Calu3 (cell line): ENCODE measurements around the gene MAT2A. TPM values are rescaled to one million over a fixed set of nuclear protein-coding genes. Genes with fewer than 3 reads are reported as not detected.
"Not testable (repeated sequence)": the region's sequence is repeated elsewhere in the genome, so short reads cannot be mapped to it uniquely, and the experiment has no call there.

ENCODE experiments used
- BruUV-seq: library from RNA; stranded (reverse); fragments of 400-500 nt; replicated peaks from 2 replicates; lab custom pipeline; 2021; lab: Mats Ljungman, UMichigan
- CTCF ChIA-PET: fragments of 300-600 bp; sonication (Branson Sonifier 250); formaldehyde crosslinking; loops from one replicate; lab custom pipeline; 2022; ENCODE audit warnings: antibody characterized with exemption; lab: Charles Lee
- DNase-seq: peaks from one replicate; pipeline ENCODE4 v3.0.0; 2022
- H3K27ac Mint-ChIP-seq: one replicate; pipeline ENCODE4 v1.8.0; 2022; ENCODE audit warnings: mixed read lengths; ENCODE audit not compliant: unreplicated experiment
- H3K27me3 Mint-ChIP-seq: one replicate; pipeline ENCODE4 v1.8.0; 2022; ENCODE audit warnings: mixed read lengths; ENCODE audit not compliant: unreplicated experiment
- H3K36me3 Mint-ChIP-seq: one replicate; pipeline ENCODE4 v1.8.0; 2022; ENCODE audit warnings: mild to moderate bottlenecking, moderate library complexity, mixed read lengths; ENCODE audit not compliant: insufficient read depth, unreplicated experiment
- H3K4me1 Mint-ChIP-seq: one replicate; pipeline ENCODE4 v1.8.0; 2022; ENCODE audit warnings: mild to moderate bottlenecking, low read depth, mixed read lengths; ENCODE audit not compliant: unreplicated experiment
- H3K4me3 Mint-ChIP-seq: one replicate; pipeline ENCODE4 v1.8.0; 2022; ENCODE audit warnings: mild to moderate bottlenecking, low read depth, moderate library complexity, mixed read lengths; ENCODE audit not compliant: unreplicated experiment
- H3K9me3 Mint-ChIP-seq: one replicate; pipeline ENCODE4 v1.8.0; 2022; ENCODE audit warnings: low read depth, mixed read lengths; ENCODE audit not compliant: unreplicated experiment
- intact Hi-C: fragments of 100-400 bp; cut with micrococcal nuclease; formaldehyde crosslinking; loops from one replicate; pipeline ENCODE4 v1.10.0; 2022; ENCODE audit not compliant: unreplicated experiment
- total RNA-seq: library from RNA; stranded (reverse); gene quantifications from 2 replicates; pipeline ENCODE4 v1.2.3, GENCODE V29; 2022
- TF ChIP-seq, protein P1 (sequence below): fragments of 200-600 bp; IDR thresholded peaks from one replicate; pipeline ENCODE4 v1.8.0; 2022; ENCODE audit warnings: antibody characterized with exemption; ENCODE audit not compliant: unreplicated experiment

MAT2A gene
- total RNA-seq, 1 experiment from 2014 or later: 387 TPM

DNA sequence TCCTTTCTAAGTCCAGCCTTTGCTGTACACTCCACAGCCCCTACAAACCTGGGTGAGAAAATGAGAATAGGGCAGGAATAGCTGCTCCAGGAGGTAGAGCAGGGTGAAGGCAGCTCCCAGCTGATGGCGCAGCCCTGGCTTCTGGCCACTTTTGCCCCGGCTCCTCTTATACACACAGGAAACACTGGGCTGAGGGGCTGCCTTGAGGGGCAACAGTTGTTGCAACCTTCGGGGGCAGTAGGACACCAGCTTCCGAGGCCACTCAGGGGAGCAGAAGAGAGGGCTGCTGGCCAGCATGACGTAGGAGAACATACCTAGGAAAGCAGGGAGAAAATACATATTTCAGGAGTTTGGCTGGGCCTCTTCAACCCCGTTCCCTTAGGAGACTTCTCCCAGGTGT is 14.2 kb downstream of the MAT2A start:
- no peak for DNase-seq
- no TSS peak for BruUV-seq
- no peak overlapping the region for H3K4me3 Mint-ChIP-seq
- CTCF ChIA-PET: interaction anchor here (2.5 to 2.7 kb wide), 2 partner anchors 133 to 161 kb away, joined by 25 to 66 read pairs; partner anchors contain the start of gene SH2D6
- H3K9me3 Mint-ChIP-seq: no peaks in the 10 kb centered on the region
- TF ChIP-seq, protein P1, sequence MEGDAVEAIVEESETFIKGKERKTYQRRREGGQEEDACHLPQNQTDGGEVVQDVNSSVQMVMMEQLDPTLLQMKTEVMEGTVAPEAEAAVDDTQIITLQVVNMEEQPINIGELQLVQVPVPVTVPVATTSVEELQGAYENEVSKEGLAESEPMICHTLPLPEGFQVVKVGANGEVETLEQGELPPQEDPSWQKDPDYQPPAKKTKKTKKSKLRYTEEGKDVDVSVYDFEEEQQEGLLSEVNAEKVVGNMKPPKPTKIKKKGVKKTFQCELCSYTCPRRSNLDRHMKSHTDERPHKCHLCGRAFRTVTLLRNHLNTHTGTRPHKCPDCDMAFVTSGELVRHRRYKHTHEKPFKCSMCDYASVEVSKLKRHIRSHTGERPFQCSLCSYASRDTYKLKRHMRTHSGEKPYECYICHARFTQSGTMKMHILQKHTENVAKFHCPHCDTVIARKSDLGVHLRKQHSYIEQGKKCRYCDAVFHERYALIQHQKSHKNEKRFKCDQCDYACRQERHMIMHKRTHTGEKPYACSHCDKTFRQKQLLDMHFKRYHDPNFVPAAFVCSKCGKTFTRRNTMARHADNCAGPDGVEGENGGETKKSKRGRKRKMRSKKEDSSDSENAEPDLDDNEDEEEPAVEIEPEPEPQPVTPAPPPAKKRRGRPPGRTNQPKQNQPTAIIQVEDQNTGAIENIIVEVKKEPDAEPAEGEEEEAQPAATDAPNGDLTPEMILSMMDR: no peak
- peaks cover 49% of the 10 kb centered on the region for H3K36me3 Mint-ChIP-seq
- H3K27ac Mint-ChIP-seq: no peak overlapping the region
- H3K27me3 Mint-ChIP-seq: no peaks in the 10 kb centered on the region
- intact Hi-C loops: no loop called here
- peaks cover 3% of the 10 kb centered on the region for H3K4me1 Mint-ChIP-seq

DNA sequence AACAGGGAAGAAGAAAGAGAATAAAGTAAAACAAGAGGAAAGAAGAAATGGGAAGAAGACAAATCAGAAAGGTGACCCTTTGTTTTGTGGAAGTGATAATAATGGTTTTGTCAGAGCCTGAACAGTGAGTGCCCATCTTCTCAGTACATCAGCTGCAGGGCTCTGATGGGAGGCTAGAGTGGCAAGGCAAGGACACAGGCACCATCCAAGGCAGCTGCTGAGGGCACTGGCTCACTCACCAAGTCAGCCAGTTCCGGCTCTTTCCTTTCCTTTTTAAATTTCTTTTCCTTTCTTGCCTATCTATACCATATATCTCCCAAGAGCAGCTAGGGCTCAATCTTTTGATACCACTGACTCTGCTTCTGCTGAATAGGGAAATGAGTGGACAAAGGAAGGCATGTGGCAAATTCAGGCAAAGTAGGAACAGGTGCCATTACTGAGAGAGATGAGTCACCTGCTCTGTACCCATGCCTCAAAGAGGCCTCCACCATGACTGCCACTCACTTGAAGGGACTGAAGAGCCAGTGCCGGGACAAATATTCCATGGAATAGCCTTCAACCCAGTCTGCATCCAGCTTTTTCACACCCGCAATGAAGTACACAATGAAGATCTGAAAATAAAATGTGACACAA is 16.1 kb downstream of the MAT2A start:
- no peak for DNase-seq
- Mint-ChIP-seq H3K4me3 (no peak overlapping the region), H3K4me1 (peaks cover 10% of the 10 kb centered on the region), H3K9me3 (no peaks in the 10 kb centered on the region), H3K27me3 (no peaks in the 10 kb centered on the region), H3K27ac (no peak overlapping the region), H3K36me3 (peaks cover 33% of the 10 kb centered on the region)
- intact Hi-C loops: no loop called here
- CTCF ChIA-PET: no interaction called here
- no TSS peak for BruUV-seq
- TF ChIP-seq, protein P1: no peak

DNA sequence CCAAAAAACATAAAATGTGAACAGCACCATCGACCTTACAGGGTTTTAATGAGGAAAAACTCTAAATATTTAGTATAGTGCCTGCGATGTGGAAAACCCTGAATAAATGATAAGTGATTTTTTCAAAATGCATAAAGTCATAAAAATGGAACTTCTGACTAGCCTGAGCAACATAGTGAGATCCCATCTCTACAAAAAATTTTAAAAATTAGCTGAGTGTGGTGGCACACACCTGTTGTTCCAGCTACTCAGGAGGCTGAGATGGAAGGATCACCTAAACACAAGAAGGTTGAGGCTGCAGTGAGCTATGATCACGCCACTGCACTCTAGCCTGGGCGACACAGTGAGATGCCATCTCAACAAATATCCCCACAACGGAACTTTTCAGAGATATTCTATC is 18.2 kb downstream of the MAT2A start:
- no peaks in the 10 kb centered on the region for H3K9me3 Mint-ChIP-seq
- no TSS peak for BruUV-seq
- H3K27ac Mint-ChIP-seq: no peak overlapping the region
- H3K27me3 Mint-ChIP-seq: no peaks in the 10 kb centered on the region
- DNase-seq: no peak
- peaks cover 38% of the 10 kb centered on the region for H3K36me3 Mint-ChIP-seq
- TF ChIP-seq, protein P1: no peak
- no peak overlapping the region for H3K4me3 Mint-ChIP-seq
- CTCF ChIA-PET: interaction anchor here (1.1 to 2.0 kb wide), 2 partner anchors 21 to 138 kb away, joined by 3 to 4 read pairs; partner anchors contain the start of gene VAMP8
- peaks cover 19% of the 10 kb centered on the region for H3K4me1 Mint-ChIP-seq
- intact Hi-C loops: no loop called here

DNA sequence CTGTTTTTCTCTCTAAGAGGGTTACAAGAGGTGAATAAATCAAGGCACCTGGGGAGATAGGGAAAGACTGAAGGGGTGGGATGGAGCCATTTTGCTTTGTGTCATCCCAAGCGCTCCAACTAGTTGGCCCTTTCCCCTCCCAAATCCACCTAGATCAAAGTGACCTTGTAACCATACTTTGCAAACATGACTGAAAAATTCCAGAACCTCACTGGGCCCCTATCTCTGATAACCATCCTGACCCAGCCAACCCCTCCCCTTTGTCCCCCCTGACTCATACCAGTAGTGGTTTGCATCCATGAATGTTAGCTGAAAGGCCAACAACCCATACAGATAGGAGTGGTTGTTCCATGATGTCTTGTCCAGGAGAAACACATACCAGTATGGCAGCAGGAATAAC is 19.2 kb downstream of the MAT2A start:
- intact Hi-C loops: no loop called here
- H3K27ac Mint-ChIP-seq: no peak overlapping the region
- DNase-seq: no peak

DNA sequence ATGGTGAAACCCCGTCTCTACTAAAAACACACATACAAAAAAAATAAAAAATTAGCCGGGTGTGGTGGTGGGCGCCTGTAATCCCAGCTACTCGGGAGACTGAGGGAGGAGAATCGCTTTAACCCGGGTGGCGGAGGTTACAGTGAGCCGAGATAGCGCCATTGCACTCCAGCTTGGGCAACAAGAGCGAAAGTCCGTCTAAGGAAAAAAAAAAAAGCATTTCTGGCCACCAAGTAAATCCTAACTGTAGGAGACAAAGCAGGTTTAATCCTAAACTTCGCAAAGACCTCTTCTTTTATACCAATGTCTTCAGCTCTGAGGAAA is 21.4 kb downstream of the MAT2A start:
- BruUV-seq, H3K9me3 Mint-ChIP-seq, H3K27me3 Mint-ChIP-seq, DNase-seq, intact Hi-C loops: not testable (repeated sequence)
- CTCF ChIA-PET: interaction anchor here (0.5 to 0.7 kb wide), 3 partner anchors 55 to 230 kb away, joined by 3 to 5 read pairs (median 4); no protein-coding TSS in a partner anchor
- Mint-ChIP-seq H3K4me1 (peaks cover 19% of the 10 kb centered on the region), H3K36me3 (peaks cover 24% of the 10 kb centered on the region), H3K27ac (peak overlapping the region; percentile 87), H3K4me3 (peak overlapping the region; percentile 90)

More for the DNA sequence above, 19.2 kb downstream of the MAT2A start:
- Mint-ChIP-seq H3K36me3 (peaks cover 32% of the 10 kb centered on the region), H3K27me3 (no peaks in the 10 kb centered on the region), H3K9me3 (no peaks in the 10 kb centered on the region), H3K4me3 (no peak overlapping the region), H3K4me1 (peaks cover 19% of the 10 kb centered on the region)
- TF ChIP-seq, protein P1: no peak
- no TSS peak for BruUV-seq
- CTCF ChIA-PET: interaction anchor here (2.0 kb wide), 1 partner anchor 20 kb away, joined by 4 read pairs; the partner anchor contains the start of gene VAMP8
